Right atrium auricular region (tissue), 2 donors: ENCODE data around the gene PRR12. TPM values are rescaled to one million over a fixed set of nuclear protein-coding genes. Genes with fewer than 3 reads are reported as not detected.

Experiments
- DNase-seq: peaks from one replicate; pipeline ENCODE4 v3.0.0-alpha.2; 2019; ENCODE audit warnings: low spot score
- H3K27ac ChIP-seq, 2 donors: fragments of 200-600 bp; sonication (generic); 1 replicate in 1 of 2; 2 replicates in 1 of 2; pipeline ENCODE4 v1.5.1; 2016 to 2019
- H3K27me3 ChIP-seq, 2 donors: fragments of 200-600 bp; sonication (generic); one replicate each; pipeline versions ENCODE4 v1.5.1 to v1.6.0; 2017 to 2019
- H3K36me3 ChIP-seq: fragments of 200-600 bp; sonication (generic); one replicate; pipeline ENCODE4 v1.5.1; 2016
- H3K4me1 ChIP-seq, 2 donors: fragments of 200-600 bp; sonication (generic); one replicate each; pipeline versions ENCODE4 v1.5.1 to v1.6.0; 2017 to 2019
- H3K4me3 ChIP-seq, 2 donors: fragments of 200-600 bp; sonication (generic); 1 replicate in 1 of 2; 2 replicates in 1 of 2; pipeline ENCODE4 v1.5.1; 2017 to 2019; ENCODE audit warnings: mild to moderate bottlenecking in 1 of 2, moderate library complexity in 1 of 2
- H3K9me3 ChIP-seq, 2 donors: fragments of 200-600 bp; sonication (generic); one replicate each; pipeline ENCODE4 v1.5.1; 2019
- total RNA-seq, 2 donors: library from RNA; depleted of rRNA; stranded (reverse); fragments of >200 nt; gene quantifications; one replicate each; pipeline ENCODE4 v1.1.0, GENCODE V29; 2016
- TF ChIP-seq, protein P1 (sequence below), 2 donors: fragments of 200-600 bp; sonication (generic); IDR thresholded peaks; one replicate each; pipeline ENCODE4 v1.5.1; 2019; ENCODE audit warnings: antibody characterized with exemption in 2 of 2

The PRR12 gene
- total RNA-seq, 2 donors from 2014 or later, result 6.6 to 13.3 TPM

- H3K4me3 ChIP-seq, result no peak overlapping the region
- no peaks in the 10 kb centered on the region for H3K4me1 ChIP-seq
- TF ChIP-seq, protein P1, sequence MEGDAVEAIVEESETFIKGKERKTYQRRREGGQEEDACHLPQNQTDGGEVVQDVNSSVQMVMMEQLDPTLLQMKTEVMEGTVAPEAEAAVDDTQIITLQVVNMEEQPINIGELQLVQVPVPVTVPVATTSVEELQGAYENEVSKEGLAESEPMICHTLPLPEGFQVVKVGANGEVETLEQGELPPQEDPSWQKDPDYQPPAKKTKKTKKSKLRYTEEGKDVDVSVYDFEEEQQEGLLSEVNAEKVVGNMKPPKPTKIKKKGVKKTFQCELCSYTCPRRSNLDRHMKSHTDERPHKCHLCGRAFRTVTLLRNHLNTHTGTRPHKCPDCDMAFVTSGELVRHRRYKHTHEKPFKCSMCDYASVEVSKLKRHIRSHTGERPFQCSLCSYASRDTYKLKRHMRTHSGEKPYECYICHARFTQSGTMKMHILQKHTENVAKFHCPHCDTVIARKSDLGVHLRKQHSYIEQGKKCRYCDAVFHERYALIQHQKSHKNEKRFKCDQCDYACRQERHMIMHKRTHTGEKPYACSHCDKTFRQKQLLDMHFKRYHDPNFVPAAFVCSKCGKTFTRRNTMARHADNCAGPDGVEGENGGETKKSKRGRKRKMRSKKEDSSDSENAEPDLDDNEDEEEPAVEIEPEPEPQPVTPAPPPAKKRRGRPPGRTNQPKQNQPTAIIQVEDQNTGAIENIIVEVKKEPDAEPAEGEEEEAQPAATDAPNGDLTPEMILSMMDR (IDR thresholded peaks at IDR 0.05), result no peak
- H3K36me3 ChIP-seq, result peaks cover 82% of the 10 kb centered on the region
- DNase-seq, result no peak
- no peaks in the 10 kb centered on the region for H3K9me3 ChIP-seq
- no peak overlapping the region for H3K27ac ChIP-seq
- H3K27me3 ChIP-seq, result no peaks in the 10 kb centered on the region
Measured at GRCh38 chr19:49651029-49651819, 60.2 kb downstream of the PRR12 start.

DNA sequence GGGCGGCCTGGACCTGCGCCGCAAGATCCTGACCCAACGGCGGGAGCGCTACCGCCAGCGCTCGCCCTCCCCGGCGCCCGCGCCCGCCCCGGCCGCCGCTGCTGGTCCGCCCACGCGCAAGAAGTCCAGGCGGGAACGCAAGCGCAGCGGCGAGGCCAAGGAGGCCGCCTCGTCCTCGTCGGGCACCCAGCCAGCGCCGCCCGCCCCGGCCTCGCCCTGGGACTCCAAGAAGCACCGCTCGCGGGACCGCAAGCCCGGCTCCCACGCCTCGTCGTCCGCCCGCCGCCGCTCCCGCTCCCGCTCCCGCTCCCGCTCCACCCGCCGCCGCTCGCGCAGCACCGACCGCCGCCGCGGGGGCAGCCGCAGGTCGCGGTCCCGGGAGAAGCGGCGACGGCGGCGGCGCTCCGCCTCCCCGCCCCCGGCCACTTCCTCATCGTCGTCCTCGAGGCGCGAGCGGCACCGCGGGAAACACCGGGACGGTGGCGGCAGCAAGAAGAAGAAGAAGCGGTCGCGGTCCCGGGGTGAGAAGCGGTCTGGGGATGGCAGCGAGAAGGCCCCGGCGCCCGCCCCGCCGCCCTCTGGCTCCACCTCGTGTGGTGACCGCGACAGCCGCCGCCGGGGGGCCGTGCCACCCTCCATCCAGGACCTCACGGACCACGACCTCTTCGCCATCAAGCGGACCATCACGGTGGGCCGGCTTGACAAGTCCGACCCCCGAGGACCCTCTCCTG is 61.0 kb downstream of the PRR12 start:
- H3K27ac ChIP-seq, result no peak overlapping the region
- no peak for DNase-seq
- H3K36me3 ChIP-seq, result peaks cover 82% of the 10 kb centered on the region
- H3K27me3 ChIP-seq, result no peaks in the 10 kb centered on the region
- H3K4me3 ChIP-seq, result no peak overlapping the region
- no peaks in the 10 kb centered on the region for H3K4me1 ChIP-seq
- H3K9me3 ChIP-seq, result no peaks in the 10 kb centered on the region
- TF ChIP-seq, protein P1 (IDR thresholded peaks at IDR 0.05), result no peak

DNA sequence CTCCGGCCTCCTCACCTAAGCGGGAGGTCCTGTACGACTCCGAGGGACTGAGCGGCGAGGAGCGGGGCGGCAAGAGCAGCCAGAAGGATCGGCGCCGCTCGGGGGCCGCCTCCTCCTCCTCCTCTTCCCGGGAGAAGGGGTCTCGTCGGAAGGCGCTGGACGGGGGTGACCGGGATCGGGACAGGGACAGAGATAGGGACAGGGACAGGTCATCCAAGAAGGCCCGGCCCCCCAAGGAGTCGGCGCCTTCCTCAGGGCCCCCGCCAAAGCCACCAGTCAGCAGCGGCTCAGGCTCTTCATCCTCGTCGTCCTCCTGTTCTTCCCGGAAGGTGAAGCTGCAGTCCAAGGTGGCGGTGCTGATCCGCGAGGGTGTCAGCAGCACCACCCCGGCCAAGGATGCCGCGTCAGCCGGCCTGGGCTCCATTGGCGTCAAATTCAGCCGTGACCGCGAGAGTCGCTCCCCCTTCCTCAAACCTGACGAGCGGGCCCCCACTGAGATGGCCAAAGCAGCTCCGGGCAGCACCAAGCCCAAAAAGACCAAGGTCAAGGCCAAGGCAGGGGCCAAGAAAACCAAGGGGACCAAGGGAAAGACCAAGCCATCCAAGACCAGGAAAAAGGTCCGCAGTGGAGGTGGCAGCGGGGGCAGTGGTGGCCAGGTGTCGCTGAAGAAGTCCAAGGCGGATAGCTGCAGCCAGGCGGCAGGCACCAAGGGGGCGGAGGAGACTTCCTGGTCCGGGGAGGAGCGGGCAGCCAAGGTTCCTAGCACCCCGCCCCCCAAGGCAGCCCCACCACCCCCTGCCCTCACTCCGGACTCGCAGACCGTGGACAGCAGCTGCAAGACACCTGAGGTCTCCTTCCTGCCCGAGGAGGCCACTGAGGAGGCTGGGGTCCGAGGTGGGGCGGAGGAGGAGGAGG is 61.8 kb downstream of the PRR12 start:
- no peak overlapping the region for H3K4me3 ChIP-seq
- TF ChIP-seq, protein P1 (IDR thresholded peaks at IDR 0.05), result no peak
- H3K9me3 ChIP-seq, result no peaks in the 10 kb centered on the region
- H3K36me3 ChIP-seq, result peaks cover 82% of the 10 kb centered on the region
- no peak overlapping the region for H3K27ac ChIP-seq
- no peaks in the 10 kb centered on the region for H3K4me1 ChIP-seq
- DNase-seq, result no peak
- H3K27me3 ChIP-seq, result no peaks in the 10 kb centered on the region

GRCh38 chr19:49653466-49653806 is 62.5 kb downstream of the PRR12 start:
- Histone ChIP-seq H3K36me3 (peaks cover 88% of the 10 kb centered on the region), H3K4me1 (no peaks in the 10 kb centered on the region), H3K9me3 (no peaks in the 10 kb centered on the region), H3K27ac (no peak overlapping the region), H3K27me3 (no peaks in the 10 kb centered on the region), H3K4me3 (no peak overlapping the region)
- no peak for DNase-seq
- TF ChIP-seq, protein P1 (IDR thresholded peaks at IDR 0.05), result no peak

GRCh38 chr19:49654581-49654980 is 63.6 kb downstream of the PRR12 start:
- H3K9me3 ChIP-seq, result no peaks in the 10 kb centered on the region
- no peak overlapping the region for H3K4me3 ChIP-seq
- no peaks in the 10 kb centered on the region for H3K27me3 ChIP-seq

More at GRCh38 chr19:49654581-49654980, 63.6 kb downstream of the PRR12 start:
- peaks cover 91% of the 10 kb centered on the region for H3K36me3 ChIP-seq
- H3K27ac ChIP-seq, result no peak overlapping the region
- no peaks in the 10 kb centered on the region for H3K4me1 ChIP-seq
- DNase-seq, result no peak
- TF ChIP-seq, protein P1 (IDR thresholded peaks at IDR 0.05), result no peak
